GM12874 (cell line): ENCODE data around the gene FHL1.

ENCODE experiments used
- TF ChIP-seq, protein P1 (sequence below): IDR thresholded peaks from 2 replicates; pipeline ENCODE4 v1.5.1; 2011; ENCODE audit warnings: low read depth, mild to moderate bottlenecking, control low read depth, low read length, moderate library complexity; ENCODE audit not compliant: insufficient read depth

FHL1 gene

DNA sequence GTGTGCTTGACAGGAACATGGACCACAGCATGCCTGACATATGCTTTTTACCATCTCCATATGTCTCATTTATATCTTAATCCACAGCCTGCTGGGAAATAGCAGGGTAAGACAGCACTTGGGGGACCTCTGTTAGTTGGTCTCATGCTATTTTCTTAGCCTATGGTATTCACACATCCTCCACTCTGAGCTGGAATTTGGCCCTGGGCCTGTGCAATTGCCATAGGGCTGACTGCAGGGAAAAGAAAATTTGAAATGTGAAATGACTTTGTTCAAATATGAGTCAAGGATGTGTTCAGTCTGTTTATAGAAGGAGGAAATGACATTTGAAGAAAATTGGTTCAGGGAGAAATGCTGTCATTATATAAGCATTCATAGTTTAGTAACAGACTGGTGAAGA is 113.4 kb downstream of the FHL1 start:
- TF ChIP-seq, protein P1, sequence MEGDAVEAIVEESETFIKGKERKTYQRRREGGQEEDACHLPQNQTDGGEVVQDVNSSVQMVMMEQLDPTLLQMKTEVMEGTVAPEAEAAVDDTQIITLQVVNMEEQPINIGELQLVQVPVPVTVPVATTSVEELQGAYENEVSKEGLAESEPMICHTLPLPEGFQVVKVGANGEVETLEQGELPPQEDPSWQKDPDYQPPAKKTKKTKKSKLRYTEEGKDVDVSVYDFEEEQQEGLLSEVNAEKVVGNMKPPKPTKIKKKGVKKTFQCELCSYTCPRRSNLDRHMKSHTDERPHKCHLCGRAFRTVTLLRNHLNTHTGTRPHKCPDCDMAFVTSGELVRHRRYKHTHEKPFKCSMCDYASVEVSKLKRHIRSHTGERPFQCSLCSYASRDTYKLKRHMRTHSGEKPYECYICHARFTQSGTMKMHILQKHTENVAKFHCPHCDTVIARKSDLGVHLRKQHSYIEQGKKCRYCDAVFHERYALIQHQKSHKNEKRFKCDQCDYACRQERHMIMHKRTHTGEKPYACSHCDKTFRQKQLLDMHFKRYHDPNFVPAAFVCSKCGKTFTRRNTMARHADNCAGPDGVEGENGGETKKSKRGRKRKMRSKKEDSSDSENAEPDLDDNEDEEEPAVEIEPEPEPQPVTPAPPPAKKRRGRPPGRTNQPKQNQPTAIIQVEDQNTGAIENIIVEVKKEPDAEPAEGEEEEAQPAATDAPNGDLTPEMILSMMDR = no peak
